Vagina (tissue), 2 donors: Measurements from ENCODE around the gene ZDHHC11.

ENCODE experiments used
- CTCF ChIP-seq, 3 experiments: fragments of 450-650 bp in 2 of 3; fragments of 200-600 bp in 1 of 3; sonication (generic) in 1 of 3; IDR thresholded peaks; one replicate each; pipeline ENCODE4 v1.5.1; 2017 to 2019; ENCODE audit warnings: antibody characterized with exemption in 3 of 3, mild to moderate bottlenecking in 2 of 3, moderate library complexity in 2 of 3
- POLR2A ChIP-seq, 2 donors: fragments of 450-650 bp; IDR thresholded peaks; one replicate each; pipeline ENCODE4 v1.6.1; 2017; ENCODE audit warnings: antibody characterized with exemption in 2 of 2, mild to moderate bottlenecking in 2 of 2, moderate library complexity in 2 of 2
- POLR2AphosphoS5 ChIP-seq, 2 donors: sonication (generic); formaldehyde crosslinking; IDR thresholded peaks; one replicate each; pipeline ENCODE4 v1.9.0; 2017; ENCODE audit warnings: antibody characterized with exemption in 2 of 2, mild to moderate bottlenecking in 2 of 2, low read depth in 1 of 2; ENCODE audit not compliant: insufficient read depth in 1 of 2

DNA sequence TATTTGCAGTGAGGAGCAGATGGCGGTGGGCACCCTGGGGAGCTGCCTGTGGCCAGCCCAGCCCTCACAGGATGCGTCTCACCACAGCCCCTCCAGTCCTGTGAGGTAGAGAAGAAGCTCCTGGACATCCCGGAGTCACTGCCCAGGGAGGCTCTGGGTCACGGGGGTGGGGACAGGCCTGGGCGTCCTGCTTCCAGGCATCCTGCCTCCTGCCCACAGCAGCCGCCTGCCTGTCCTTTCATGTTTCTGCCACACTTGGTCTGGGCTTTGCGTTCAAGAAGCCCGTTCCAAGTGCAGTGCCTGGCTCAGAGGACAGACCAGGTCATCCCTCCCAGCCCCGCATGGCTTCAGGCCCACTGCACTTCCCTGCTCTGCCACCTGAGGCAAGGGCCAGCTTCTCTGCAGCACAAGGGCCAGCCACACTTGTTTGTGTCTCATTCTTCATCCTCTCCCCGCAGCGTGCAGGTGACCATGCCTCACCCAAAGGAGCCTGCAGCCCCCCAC is 104.5 kb downstream of the ZDHHC11 start:
- TF ChIP-seq CTCF (IDR thresholded peaks at IDR 0.05), result no peak
- no peak for TF ChIP-seq POLR2AphosphoS5 (IDR thresholded peaks at IDR 0.05; ENCODE audit: insufficient read depth in 1 of 2, low read depth in 1 of 2)
- TF ChIP-seq POLR2A (IDR thresholded peaks at IDR 0.05), result no peak
